CD4-positive, alpha-beta memory T cell (primary cell): Measurements from ENCODE around the gene TMCC2. TPM values are rescaled to one million over a fixed set of nuclear protein-coding genes. Genes with fewer than 3 reads are reported as not detected.

ENCODE experiments used
- CTCF ChIA-PET: fragments of 350-600 bp; sonication (Branson Sonifier 250); formaldehyde crosslinking; loops from one replicate; lab custom pipeline; 2021; ENCODE audit warnings: inconsistent platforms; ENCODE audit not compliant: partially characterized antibody; lab: Charles Lee
- POLR2A ChIA-PET: fragments of 350-600 bp; sonication (Branson Sonifier 250); formaldehyde crosslinking; loops from one replicate; lab custom pipeline; 2021; ENCODE audit not compliant: partially characterized antibody; lab: Charles Lee
- DNase-seq, 5 donors: peaks; one replicate each; pipeline versions ENCODE4 v3.0.0 to v3.0.0-alpha.2; 2020 to 2022; ENCODE audit warnings: mixed read lengths in 1 of 5
- H3K27ac ChIP-seq: one replicate; pipeline ENCODE4 v1.7.0; 2013; ENCODE audit warnings: low read depth, low read length
- H3K27me3 ChIP-seq: 2 replicates; pipeline ENCODE4 v1.7.0; 2013; ENCODE audit warnings: mild to moderate bottlenecking, low read length, moderate library complexity; ENCODE audit not compliant: insufficient read depth
- H3K36me3 ChIP-seq: 2 replicates; pipeline ENCODE4 v1.7.0; 2013; ENCODE audit warnings: mild to moderate bottlenecking, low read length, moderate library complexity; ENCODE audit not compliant: insufficient read depth
- H3K4me1 ChIP-seq: 2 replicates; pipeline ENCODE4 v1.7.0; 2013; ENCODE audit warnings: mild to moderate bottlenecking, low read length, moderate library complexity; ENCODE audit not compliant: insufficient read depth
- H3K4me3 ChIP-seq, 2 donors: one replicate each; pipeline ENCODE4 v1.7.0; 2013; ENCODE audit warnings: low read length in 2 of 2, mild to moderate bottlenecking in 1 of 2
- H3K9me3 ChIP-seq, 2 donors: one replicate each; pipeline ENCODE4 v1.7.0; 2013; ENCODE audit warnings: low read length in 2 of 2, control low read depth in 1 of 2; ENCODE audit not compliant: control insufficient read depth in 1 of 2
- H3K27ac Mint-ChIP-seq, 7 donors: one replicate each; pipeline ENCODE4 v1.8.0; 2020 to 2021; ENCODE audit warnings: mixed read lengths in 7 of 7, mild to moderate bottlenecking in 6 of 7, inconsistent platforms in 3 of 7, moderate library complexity in 3 of 7
- H3K27me3 Mint-ChIP-seq, 2 donors: one replicate each; pipeline ENCODE4 v1.8.0; 2020 to 2021; ENCODE audit warnings: mixed read lengths in 2 of 2
- H3K36me3 Mint-ChIP-seq, 2 donors: one replicate each; pipeline ENCODE4 v1.8.0; 2020 to 2021; ENCODE audit warnings: mixed read lengths in 2 of 2, inconsistent platforms in 1 of 2, mild to moderate bottlenecking in 1 of 2
- H3K4me1 Mint-ChIP-seq, 4 donors: one replicate each; pipeline ENCODE4 v1.8.0; 2020 to 2021; ENCODE audit warnings: mixed read lengths in 4 of 4, mild to moderate bottlenecking in 1 of 4
- H3K4me3 Mint-ChIP-seq, 8 donors: one replicate each; pipeline ENCODE4 v1.8.0; 2020 to 2021; ENCODE audit warnings: mixed read lengths in 8 of 8, mild to moderate bottlenecking in 7 of 8, moderate library complexity in 6 of 8, inconsistent platforms in 3 of 8
- H3K9me3 Mint-ChIP-seq, 8 donors: one replicate each; pipeline ENCODE4 v1.8.0; 2020 to 2021; ENCODE audit warnings: mixed read lengths in 8 of 8, mild to moderate bottlenecking in 5 of 8, inconsistent platforms in 3 of 8, moderate library complexity in 1 of 8
- intact Hi-C: fragments of 100-400 bp; cut with micrococcal nuclease; formaldehyde crosslinking; loops from one replicate; pipeline ENCODE4 v1.15.1; 2023
- polyA plus RNA-seq, 2 donors: library from polyadenylated mRNA; unstranded; fragments of 300-500 nt; fragmentation: Illumina TruSeq; gene quantifications; one replicate each; pipeline ENCODE4 v1.2.3, GENCODE V29; 2021
- total RNA-seq, 2 experiments: library from RNA; stranded (reverse); gene quantifications; one replicate each; pipeline ENCODE4 v1.2.3, GENCODE V29; 2021

Gene TMCC2
- total and polyA plus RNA-seq, 4 experiments from 2014 or later = 0.27 to 1.2 (median 0.76) TPM

GRCh38 chr1:205318231-205318991 is 90.7 kb downstream of the TMCC2 start:
- Mint-ChIP-seq H3K4me1 (peaks cover 59 to 90% (median 74%) of the 10 kb centered on the region in 4 donors), H3K27ac (peak overlapping the region; percentile 58 to 88 (median 82)), H3K27me3 (no peaks in the 10 kb centered on the region), H3K4me3 (peak overlapping the region; percentile 86 to 100 (median 98)), H3K36me3 (peaks cover 9 to 27% of the 10 kb centered on the region in 2 donors), H3K9me3 (peaks cover 0 to 1% (median 0%) of the 10 kb centered on the region in 8 donors)
- ChIA-PET POLR2A (interaction anchor here (1.1 to 22.4 kb wide), 6 partner anchors 10 to 206 kb away, joined by 3 to 1030 read pairs (median 12); no protein-coding TSS in a partner anchor), CTCF (interaction anchor here (0.9 to 23.6 kb wide), 10 partner anchors 11 to 168 kb away, joined by 3 to 1429 read pairs (median 4); no protein-coding TSS in a partner anchor)
- Histone ChIP-seq H3K27me3 (no peaks in the 10 kb centered on the region), H3K4me3 (peak overlapping the region in 1 of 2 donors; percentile 79), H3K9me3 (no peaks in the 10 kb centered on the region), H3K36me3 (no peaks in the 10 kb centered on the region), H3K4me1 (peaks cover 70% of the 10 kb centered on the region), H3K27ac (no peak overlapping the region)
- intact Hi-C loops = loop anchor here (5.0 kb wide), 1 partner anchor 91 kb away; the partner anchor contains the start of gene TMCC2
- DNase-seq = no peak

GRCh38 chr1:205319081-205320018 is 91.6 kb downstream of the TMCC2 start:
- Mint-ChIP-seq H3K4me1 (peaks cover 52 to 89% (median 72%) of the 10 kb centered on the region in 4 donors), H3K27me3 (no peaks in the 10 kb centered on the region), H3K36me3 (peaks cover 9 to 24% of the 10 kb centered on the region in 2 donors), H3K4me3 (peak overlapping the region; percentile 95 to 100 (median 98)), H3K27ac (peak overlapping the region; percentile 44 to 90 (median 83)), H3K9me3 (peaks cover 0 to 1% (median 0%) of the 10 kb centered on the region in 8 donors)
- POLR2A ChIA-PET = interaction anchor here (1.0 to 22.4 kb wide), 8 partner anchors 8 to 205 kb away, joined by 3 to 1030 read pairs (median 6); no protein-coding TSS in a partner anchor
- Histone ChIP-seq H3K4me3 (peak overlapping the region; percentile 25 to 79), H3K27me3 (no peaks in the 10 kb centered on the region), H3K4me1 (peaks cover 65% of the 10 kb centered on the region), H3K9me3 (no peaks in the 10 kb centered on the region), H3K27ac (peak overlapping the region; percentile 74), H3K36me3 (no peaks in the 10 kb centered on the region)
- CTCF ChIA-PET = interaction anchor here (0.7 to 23.6 kb wide), 13 partner anchors 10 to 313 kb away, joined by 3 to 1429 read pairs (median 3); no protein-coding TSS in a partner anchor
- intact Hi-C loops = loop anchor here (2.0 to 5.0 kb wide), 2 partner anchors 35 to 92 kb away; partner anchors contain the start of gene TMCC2
- DNase-seq = peak; percentile 37 to 57 (median 40)

GRCh38 chr1:205321162-205321958 is 93.6 kb downstream of the TMCC2 start, which contains the start of gene NUAK2:
Gene NUAK2, minus strand, starts transcription at chr1:205321745. Its CDS starts 117 bp downstream, at chr1:205321628.
- peak within 1 kb of the TSS; percentile 83 to 97 (median 90) for H3K27ac Mint-ChIP-seq

GRCh38 chr1:205321959-205322283 is 94.2 kb downstream of the TMCC2 start:
- H3K4me3 ChIP-seq = peak overlapping the region; percentile 79 to 99
- Mint-ChIP-seq H3K27ac (peak overlapping the region in 6 of 7 donors; percentile 43 to 83 (median 67)), H3K36me3 (peaks cover 9 to 20% of the 10 kb centered on the region in 2 donors), H3K4me3 (peak overlapping the region; percentile 81 to 100 (median 98)), H3K9me3 (peaks cover 0 to 1% (median 0%) of the 10 kb centered on the region in 8 donors), H3K4me1 (peaks cover 43 to 75% (median 63%) of the 10 kb centered on the region in 4 donors), H3K27me3 (peaks cover 0 to 1% of the 10 kb centered on the region in 2 donors)
- H3K9me3 ChIP-seq = no peaks in the 10 kb centered on the region
- no peaks in the 10 kb centered on the region for H3K27me3 ChIP-seq
- CTCF ChIA-PET = interaction anchor here (1.6 to 23.6 kb wide), 6 partner anchors 14 to 164 kb away, joined by 4 to 1429 read pairs (median 16); no protein-coding TSS in a partner anchor
- H3K36me3 ChIP-seq = no peaks in the 10 kb centered on the region
- peak overlapping the region; percentile 74 for H3K27ac ChIP-seq
- intact Hi-C loops = loop anchor here (1.0 to 2.0 kb wide), 3 partner anchors 34 to 49 kb away; no protein-coding TSS in a partner anchor
- POLR2A ChIA-PET = interaction anchor here (0.8 to 22.4 kb wide), 8 partner anchors 8 to 119 kb away, joined by 3 to 1030 read pairs (median 4); no protein-coding TSS in a partner anchor
- H3K4me1 ChIP-seq = peaks cover 50% of the 10 kb centered on the region
- DNase-seq = no peak

More at GRCh38 chr1:205321162-205321958, 93.6 kb downstream of the TMCC2 start, which contains the start of gene NUAK2:
- H3K27me3 ChIP-seq = no peaks in the 10 kb centered on the region
- H3K36me3 ChIP-seq = no peaks in the 10 kb centered on the region
- H3K9me3 ChIP-seq = no peaks in the 10 kb centered on the region
- Mint-ChIP-seq H3K4me1 (peaks cover 49 to 80% (median 68%) of the 10 kb centered on the region in 4 donors), H3K36me3 (peaks cover 9 to 21% of the 10 kb centered on the region in 2 donors), H3K9me3 (peaks cover 0 to 1% (median 0%) of the 10 kb centered on the region in 8 donors), H3K4me3 (peak within 1 kb of the TSS; percentile 95 to 100 (median 98)), H3K27me3 (no peaks in the 10 kb centered on the region)
- H3K4me3 ChIP-seq = peak within 1 kb of the TSS; percentile 79 to 99
- H3K27ac ChIP-seq = peak within 1 kb of the TSS; percentile 74
- peaks cover 56% of the 10 kb centered on the region for H3K4me1 ChIP-seq
- ChIA-PET CTCF (interaction anchor here (0.7 to 23.6 kb wide), 12 partner anchors 10 to 203 kb away, joined by 3 to 1429 read pairs (median 6); no protein-coding TSS in a partner anchor), POLR2A (interaction anchor here (0.7 to 22.4 kb wide), 13 partner anchors 8 to 200 kb away, joined by 3 to 1030 read pairs (median 3); partner anchors contain the start of gene RBBP5)
- peak; percentile 80 to 83 (median 81) for DNase-seq
- intact Hi-C loops = loop anchor here (1.0 to 2.0 kb wide), 3 partner anchors 33 to 48 kb away; no protein-coding TSS in a partner anchor

Other genes starting within 250 kb of the TMCC2 start
- not detected for gene CNTN2, start 184.7 kb upstream of the TMCC2 start, total RNA-seq
- gene CNTN2, start 184.7 kb upstream of the TMCC2 start, polyA plus RNA-seq = not detected
- gene TMEM81, start 143.5 kb upstream of the TMCC2 start, total RNA-seq = 1 to 10 TPM; 8.8 to 8.9 TPM
- 1 to 10 TPM; 1.0 to 1.5 TPM for gene TMEM81, start 143.5 kb upstream of the TMCC2 start, polyA plus RNA-seq
- 10 to 100 TPM; 32.4 to 32.9 TPM for gene RBBP5, start 106.0 kb upstream of the TMCC2 start, total RNA-seq
- gene RBBP5, start 106.0 kb upstream of the TMCC2 start, polyA plus RNA-seq = 10 to 100 TPM; 16.8 to 21.3 TPM
- gene DSTYK, start 16.2 kb upstream of the TMCC2 start, total RNA-seq = 10 to 100 TPM; 16.4 to 16.6 TPM
- gene DSTYK, start 16.2 kb upstream of the TMCC2 start, polyA plus RNA-seq = 1 to 10 TPM; 5.3 to 8.8 TPM
- 10 to 100 TPM; 32.5 to 32.8 TPM for gene NUAK2, start 93.8 kb downstream of the TMCC2 start, total RNA-seq
- gene NUAK2, start 93.8 kb downstream of the TMCC2 start, polyA plus RNA-seq = 10 to 100 TPM in 1 of 2 donors, 1 to 10 TPM in 1; 8.5 to 35.7 TPM
- gene KLHDC8A, start 129.0 kb downstream of the TMCC2 start, total RNA-seq = not detected
- not detected for gene KLHDC8A, start 129.0 kb downstream of the TMCC2 start, polyA plus RNA-seq
- 1 to 10 TPM in 1 of 2 experiments, not detected in 1; 1.3 TPM for gene LEMD1, start 194.1 kb downstream of the TMCC2 start, total RNA-seq
- gene LEMD1, start 194.1 kb downstream of the TMCC2 start, polyA plus RNA-seq = not detected
- gene BLACAT1, start 228.1 kb downstream of the TMCC2 start, total RNA-seq = under 1 TPM; 0.42 to 0.44 TPM
- gene BLACAT1, start 228.1 kb downstream of the TMCC2 start, polyA plus RNA-seq = not detected